Measurements from ENCODE around the gene UMAD1.

DNA sequence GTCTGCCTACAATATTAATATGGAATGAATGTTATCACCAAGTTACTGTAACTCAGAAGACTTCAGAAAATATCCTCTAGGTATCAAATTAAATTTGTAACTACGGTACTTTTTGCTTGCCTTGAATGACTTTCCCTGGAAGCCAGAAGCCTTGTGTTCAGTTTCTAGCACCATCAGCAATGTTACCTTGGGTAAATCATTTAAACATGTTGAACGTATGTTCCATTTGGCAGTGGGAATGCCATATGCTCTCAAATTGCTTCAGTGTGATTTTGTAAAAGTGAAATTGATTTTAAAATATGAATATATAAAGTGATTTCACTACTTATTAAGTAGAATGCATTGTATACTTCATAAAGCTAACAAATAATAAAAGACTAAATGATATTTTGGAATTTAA lies 66.7 kb downstream of the UMAD1 start:
- no peak for TF ChIP-seq CTCF (conservative IDR thresholded peaks at IDR 0.05; ENCODE audit: low read depth, low read length)
- TF ChIP-seq POLR2A (IDR thresholded peaks at IDR 0.05; ENCODE audit: low read depth, low read length), result no peak
- no peak for TF ChIP-seq MXI1 (IDR thresholded peaks at IDR 0.05; ENCODE audit: borderline replicate concordance, low read depth, low read length)
- TF ChIP-seq CHD1 (IDR thresholded peaks at IDR 0.05; ENCODE audit: low read depth, low read length), result no peak
- no peak for TF ChIP-seq RAD21 (IDR thresholded peaks at IDR 0.05; ENCODE audit: low read length)
- no peak for TF ChIP-seq MAZ (IDR thresholded peaks at IDR 0.05; ENCODE audit: borderline replicate concordance, low read depth, low read length)
- TF ChIP-seq RFX5 (IDR thresholded peaks at IDR 0.05; ENCODE audit: low read depth, low read length), result no peak
- TF ChIP-seq RCOR1 (IDR thresholded peaks at IDR 0.05; ENCODE audit: insufficient replicate concordance, low read length), result no peak
